Fibroblast of skin of left biceps (primary cell): ENCODE measurements around the gene NDUFV3.
"Not testable (repeated sequence)": the region's sequence is repeated elsewhere in the genome, so short reads cannot be mapped to it uniquely, and the experiment has no call there.

Source experiments
- DNase-seq, 2 experiments: peaks; one replicate each; pipeline ENCODE4 v3.0.0-alpha.2; 2013; ENCODE audit warnings: low read depth in 2 of 2

Gene NDUFV3

DNA sequence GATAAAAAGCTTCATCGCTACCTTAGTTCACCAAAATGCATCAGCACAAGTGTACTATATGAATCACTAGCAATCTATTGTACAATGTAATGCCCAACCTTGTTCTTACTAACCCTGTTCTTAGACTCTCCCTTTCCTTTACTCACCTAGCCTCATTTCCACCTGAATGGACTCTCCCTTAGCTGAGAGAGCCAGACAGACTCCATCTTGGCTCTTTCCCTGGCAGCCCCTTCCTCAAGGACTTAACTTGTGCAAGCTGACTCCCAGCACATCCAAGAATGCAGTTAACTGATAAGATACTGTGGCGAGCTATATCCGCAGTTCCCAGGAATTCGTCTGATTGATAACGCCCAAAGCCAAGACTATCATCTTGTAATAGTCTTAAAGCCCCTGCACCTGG, 43.3 kb downstream of the NDUFV3 start:
- DNase-seq: not testable (repeated sequence)

DNA sequence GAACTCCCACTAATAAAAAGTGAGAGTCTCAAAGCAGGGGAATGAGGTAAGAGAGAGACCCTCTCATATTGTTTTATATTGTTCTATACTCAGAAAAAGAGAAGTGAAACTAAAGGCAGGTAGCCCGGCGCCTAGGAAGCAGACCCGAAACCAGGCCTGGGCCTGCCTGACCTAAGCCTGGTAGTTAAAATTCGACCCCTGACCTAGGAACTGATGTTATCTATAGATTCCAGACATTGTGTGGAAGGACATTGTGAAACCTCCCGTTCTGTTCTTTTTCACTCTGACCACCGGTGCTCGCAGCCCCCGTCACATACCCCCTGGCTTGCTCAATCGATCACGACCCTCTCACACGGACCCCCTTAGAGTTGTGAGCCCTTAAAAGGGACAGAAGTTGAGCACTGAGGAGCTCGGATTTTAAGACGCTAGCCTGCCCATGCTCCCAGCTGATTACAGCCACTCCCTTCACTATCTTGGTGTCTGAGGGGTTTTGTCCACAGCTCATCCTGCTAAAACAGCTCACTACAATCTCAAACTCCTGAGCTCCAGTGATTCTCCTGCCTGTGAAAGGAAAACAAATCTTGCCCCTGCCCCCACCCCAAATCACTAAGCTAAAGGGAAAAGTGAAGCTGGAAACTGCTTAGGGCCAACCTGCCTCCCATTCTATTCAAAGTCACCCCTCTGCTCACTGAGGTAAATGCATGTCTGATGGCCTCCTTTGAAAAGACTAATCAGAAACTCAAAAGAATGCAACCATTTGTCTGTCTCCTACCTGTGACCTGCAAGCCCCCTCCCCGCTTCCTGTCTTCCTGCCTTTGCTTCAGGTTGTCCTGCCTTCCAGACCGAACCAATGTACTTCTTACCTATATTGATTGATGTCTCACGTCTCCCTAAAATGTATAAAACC, 44.2 kb downstream of the NDUFV3 start:
- DNase-seq: not testable (repeated sequence)

DNA sequence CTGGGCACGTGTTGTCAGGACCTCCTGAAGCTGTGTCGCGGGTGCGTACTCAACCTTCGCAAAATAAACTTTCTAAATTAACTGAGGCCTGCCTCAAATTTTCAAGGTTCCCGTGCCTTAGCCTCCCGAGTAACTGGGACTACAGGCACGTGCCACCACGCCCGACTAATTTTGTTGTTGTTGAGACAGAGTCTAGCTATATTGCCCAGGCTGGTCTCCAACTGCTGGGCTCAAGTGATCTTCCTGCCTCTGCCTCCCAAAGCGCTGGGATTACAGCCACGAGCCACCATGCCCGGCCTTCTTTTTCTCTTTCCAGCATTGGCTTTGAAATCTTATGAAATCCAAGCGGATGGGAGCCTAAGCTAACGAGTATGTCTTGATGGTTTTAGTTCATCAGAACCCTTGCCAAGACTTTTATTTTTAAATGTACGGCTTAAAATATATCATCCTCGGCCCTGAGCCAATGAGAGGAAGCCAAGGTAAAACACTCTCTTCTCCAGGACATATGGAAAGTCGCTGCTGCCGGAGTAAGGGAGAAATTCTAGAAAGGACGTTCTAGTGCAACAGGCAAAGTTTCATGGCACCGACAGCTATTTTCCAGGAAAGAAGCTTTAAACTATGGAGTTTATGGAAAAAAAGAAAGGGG, 45.0 kb downstream of the NDUFV3 start:
- peak in 1 of 2 experiments; percentile 13 for DNase-seq

DNA sequence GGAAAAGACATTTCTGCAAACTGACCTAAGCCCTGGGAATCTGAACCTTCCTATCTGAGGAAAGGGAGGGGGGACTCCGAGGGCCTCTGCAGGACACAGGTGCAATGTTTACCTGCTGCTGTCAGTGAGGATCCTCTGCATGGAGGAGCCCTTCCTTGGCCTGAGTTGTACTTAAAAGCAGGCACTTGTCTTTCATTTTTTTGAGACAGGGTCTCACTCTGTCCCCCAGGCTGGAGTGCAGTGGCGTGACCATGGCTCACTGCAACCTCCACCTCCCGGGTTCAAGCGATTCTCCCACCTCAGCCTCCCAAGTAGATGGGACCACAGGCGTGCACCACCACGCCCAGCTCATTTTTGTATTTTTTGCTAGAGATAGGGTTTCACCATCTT, 45.5 kb downstream of the NDUFV3 start:
- not testable (repeated sequence) for DNase-seq

DNA sequence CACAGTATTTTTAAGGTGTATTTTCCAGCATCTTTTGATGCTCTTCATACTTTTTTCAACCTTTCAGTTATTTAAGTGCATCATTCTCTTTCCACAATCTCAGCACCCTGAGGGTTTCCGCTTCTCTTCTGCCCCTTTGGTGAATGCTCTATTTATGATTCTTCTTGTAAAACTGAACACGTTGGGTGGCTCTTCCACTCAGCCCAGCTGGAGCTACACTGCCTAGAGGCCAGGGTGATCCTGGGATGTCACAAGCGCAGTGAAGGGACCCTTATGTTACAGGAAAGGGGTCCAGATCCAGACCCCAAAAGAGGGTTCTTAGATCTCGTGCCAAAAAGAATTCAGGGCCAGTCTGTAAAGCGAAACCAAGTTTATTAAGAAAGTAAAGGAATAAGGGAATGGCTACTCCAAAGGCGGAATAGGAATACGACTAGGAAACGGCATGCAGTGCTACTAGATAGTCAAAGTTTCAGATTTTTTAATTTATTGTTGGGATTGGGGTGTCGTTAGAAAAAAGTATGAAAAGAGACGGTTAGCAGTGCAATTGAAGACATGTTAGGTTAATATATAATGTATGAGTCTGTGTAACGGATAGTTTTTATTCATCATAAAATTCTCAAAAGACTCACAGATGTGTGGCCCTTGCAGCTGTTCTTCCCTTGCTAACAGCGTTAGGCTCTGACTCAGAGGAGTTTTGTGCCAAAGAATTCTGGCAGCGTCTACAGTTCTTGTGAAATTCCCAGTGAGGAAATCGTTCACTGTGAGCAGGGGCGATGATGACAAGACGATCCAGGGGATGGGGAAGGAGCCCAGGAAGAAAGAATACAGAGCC, 46.7 kb downstream of the NDUFV3 start:
- peak; percentile 98 to 99 for DNase-seq

DNA sequence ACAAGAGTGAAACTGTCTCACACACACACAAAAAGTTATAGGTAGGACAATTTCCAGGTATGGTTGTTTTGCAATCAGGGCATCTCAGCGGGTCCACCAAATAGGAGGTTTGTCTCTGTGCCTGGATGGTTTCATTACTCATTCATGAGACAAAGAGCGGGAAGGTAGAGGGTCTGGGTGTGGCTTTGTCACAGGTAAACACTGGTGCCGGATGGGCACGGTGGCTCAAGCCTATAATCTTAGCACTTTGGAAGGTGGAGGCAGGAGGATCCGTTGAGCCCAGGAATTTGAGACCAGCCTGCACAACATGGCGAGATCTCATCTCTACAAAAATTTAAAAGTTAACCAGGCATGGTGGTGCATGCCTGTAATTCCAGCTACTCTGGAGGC, 48.6 kb downstream of the NDUFV3 start:
- no peak for DNase-seq

DNA sequence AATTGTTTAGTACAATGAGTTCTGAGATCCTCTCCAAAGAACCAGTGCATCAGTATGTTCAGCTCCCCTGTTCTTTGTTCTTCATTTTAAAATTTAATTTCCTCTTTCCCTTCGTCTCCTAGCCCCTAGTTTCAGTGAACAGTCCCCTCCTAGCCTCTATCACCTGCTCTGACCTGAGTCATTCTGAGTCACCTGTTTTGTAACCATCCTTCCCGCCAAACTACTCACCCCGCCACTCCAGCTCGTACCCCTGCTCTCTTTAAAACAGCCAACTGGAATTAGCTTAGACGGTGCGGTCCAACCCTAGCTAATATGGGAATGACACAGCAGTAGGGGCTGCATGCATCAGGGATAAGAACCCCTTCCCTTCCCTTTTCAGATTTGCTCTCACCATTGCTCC, 49.1 kb downstream of the NDUFV3 start:
- no peak for DNase-seq

DNA sequence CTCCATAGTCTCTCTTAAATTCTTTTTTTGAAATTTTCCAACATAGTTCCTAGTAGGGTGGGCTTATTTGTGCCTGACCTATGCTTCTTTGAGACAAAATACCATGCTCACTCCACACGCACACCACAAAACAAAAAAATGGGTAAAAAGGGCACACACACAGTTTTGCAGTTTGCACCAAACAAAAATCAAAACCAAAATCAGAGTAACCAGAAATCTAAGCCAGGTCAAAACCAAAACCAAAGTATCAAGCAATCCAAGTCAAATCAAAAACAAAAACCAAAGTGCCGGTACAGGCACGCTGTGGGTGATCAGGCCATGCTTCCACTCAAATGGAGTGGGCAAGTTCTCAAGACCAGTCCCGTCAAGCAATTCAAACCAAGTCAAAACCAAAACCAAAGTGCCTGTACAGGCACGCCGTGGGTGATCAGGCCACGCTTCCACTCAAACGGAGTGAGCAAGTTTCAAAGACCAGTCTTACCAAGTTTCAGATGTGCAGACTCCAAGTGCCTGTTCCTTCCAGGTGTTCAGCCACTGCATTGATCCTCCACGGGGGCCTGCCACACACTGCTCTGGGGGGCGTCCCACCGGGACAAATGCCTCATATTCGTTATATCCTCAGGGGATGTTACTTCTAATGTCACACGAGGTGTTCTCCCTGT, 56.1 kb downstream of the NDUFV3 start:
- DNase-seq: not testable (repeated sequence)

DNA sequence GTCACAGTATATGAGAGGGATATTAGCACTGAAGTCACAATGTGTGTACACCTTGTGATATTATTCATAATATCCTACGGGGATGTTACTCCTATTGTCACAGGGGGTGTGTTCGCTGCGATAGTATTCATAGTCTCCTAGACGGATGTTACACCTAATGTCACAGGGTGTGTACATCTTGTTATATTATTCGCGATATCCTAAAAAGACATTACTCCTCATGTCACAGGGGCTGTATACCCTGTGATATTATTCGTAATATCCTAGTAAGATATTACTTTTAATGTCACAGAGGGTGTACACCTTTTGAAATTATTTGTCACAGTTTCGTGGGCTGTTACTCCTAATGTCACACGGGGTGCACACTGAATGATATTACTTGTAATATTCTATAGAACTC, 58.1 kb downstream of the NDUFV3 start:
- not testable (repeated sequence) for DNase-seq

DNA sequence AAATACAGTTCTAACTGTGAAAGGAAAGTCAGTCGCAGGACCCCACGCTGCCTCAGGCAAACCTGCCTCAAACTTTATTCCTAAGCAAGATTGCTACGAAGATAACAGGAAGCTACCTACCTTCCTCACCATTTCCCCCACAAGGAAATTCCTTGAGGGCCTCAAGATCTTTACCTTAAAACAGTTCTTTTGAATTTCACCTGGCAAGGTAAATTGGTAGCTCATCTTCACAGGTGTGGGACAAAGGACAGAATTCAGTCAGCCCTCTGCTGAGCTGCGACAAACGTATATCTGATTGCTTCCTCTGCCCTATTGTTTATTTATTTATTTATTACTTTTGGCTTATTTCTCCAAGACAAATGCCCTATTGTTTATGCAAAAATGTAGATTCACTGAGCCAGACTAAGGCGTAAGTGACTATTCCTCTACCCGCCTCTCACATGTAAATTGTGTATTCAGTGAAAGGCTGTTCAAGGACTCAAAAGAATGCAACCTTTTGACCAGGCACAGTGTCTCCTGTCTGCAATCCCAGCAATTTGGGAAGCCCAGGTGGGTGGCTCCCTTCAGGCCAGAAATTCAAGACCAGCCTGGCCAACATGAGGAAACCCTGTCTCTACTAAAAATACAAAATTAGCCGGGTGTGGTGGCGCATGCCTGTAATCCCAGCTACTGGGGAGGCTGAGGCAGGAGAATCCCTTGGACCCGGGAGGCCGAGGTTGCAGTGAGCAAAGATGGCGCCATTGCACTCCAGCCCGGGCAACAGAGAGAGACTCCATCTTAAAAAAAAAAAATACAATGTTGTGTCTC, 63.9 kb downstream of the NDUFV3 start:
- no peak for DNase-seq

DNA sequence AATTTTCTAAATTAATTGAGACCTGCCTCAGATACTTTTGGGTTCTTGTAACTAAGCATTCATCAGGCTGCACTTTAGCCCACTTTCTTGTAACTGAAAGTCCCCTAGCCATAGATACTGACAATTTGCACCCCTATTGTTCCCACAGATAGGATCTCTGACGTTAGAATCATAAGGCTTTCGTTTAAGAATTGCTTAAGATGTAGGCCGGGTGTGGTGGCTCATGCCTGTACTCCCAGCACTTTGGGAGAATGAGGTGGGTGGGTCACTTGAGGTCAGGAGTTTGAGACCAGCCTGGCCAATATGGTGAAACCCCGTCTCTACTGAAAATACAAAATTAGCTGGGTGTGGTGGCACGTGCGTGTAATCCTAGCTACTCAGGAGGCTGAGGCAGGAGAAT, 65.0 kb downstream of the NDUFV3 start:
- DNase-seq: not testable (repeated sequence)

DNA sequence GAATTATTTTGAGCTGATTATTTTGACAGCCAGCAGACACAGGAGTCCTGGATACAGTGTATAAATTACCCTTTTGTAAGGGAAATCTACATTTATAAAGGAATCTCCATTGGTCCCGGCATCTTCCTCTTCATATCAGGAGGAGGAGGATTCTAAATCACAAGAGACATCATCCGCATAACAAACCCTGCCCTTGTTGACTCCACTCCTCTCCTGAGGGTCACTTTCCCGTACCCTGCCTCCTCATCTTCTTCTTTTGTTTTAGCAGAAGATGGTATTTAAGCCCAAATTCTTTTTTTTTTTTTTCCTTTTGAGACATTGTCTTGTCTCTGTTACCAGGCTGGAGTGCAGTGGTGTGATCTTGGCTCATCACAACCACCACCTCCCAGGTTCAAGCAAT, 66.6 kb downstream of the NDUFV3 start:
- no peak for DNase-seq

DNA sequence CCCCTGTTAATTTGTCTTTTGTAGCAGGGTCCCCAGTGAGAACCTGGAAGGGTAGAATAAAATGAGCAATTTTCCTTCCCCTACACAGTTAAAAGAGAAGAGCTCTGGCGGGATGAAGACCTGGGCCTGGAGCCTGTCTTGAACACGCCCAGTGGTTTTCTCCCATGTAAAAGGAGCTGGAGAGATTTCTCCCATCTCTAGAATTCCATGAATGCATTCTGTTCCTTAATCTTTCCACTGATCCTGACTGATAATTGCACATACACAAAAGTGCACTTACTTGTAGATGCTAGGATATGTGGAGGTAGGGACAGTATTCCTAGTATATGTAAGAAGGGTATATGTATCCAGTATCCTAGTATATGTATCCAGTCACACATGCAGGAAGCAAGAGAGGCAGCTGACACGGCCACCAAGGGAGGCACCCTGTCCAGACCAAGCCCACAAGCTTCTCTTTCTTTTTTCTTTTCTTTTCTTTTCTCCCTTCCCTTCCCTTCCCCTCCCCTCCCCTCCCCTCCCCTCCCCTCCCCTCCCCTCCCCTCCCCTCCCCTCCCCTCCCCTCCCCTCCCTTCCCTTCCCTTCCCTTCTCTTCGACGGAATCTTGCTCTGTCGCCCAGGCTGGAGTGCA, 69.4 kb downstream of the NDUFV3 start:
- DNase-seq: no peak
